Effector memory CD4-positive, alpha-beta T cell (primary cell): ENCODE data around the gene SCO1.

Experiments used
- DNase-seq, 3 donors: peaks; one replicate each; pipeline ENCODE4 v3.0.0-alpha.2; 2020
- H3K27ac ChIP-seq: 2 replicates; pipeline ENCODE4 v1.7.0; 2013; ENCODE audit warnings: mild to moderate bottlenecking, low read length, moderate library complexity; ENCODE audit not compliant: insufficient read depth, poor library complexity, severe bottlenecking
- H3K27me3 ChIP-seq: replicated peaks from 2 replicates; pipeline ENCODE4 v1.7.0; 2013; ENCODE audit warnings: mild to moderate bottlenecking, low read length; ENCODE audit not compliant: insufficient read depth, control insufficient read depth, poor library complexity, severe bottlenecking
- H3K36me3 ChIP-seq: 2 replicates; pipeline ENCODE4 v1.7.0; 2013; ENCODE audit warnings: mild to moderate bottlenecking, low read length, moderate library complexity; ENCODE audit not compliant: control insufficient read depth, insufficient read depth
- H3K4me1 ChIP-seq: 2 replicates; pipeline ENCODE4 v1.7.0; 2013; ENCODE audit warnings: low read length, mild to moderate bottlenecking; ENCODE audit not compliant: control insufficient read depth, insufficient read depth, poor library complexity, severe bottlenecking
- H3K4me3 ChIP-seq: 2 replicates; pipeline ENCODE4 v1.7.0; 2013; ENCODE audit warnings: low read length, low read depth, mild to moderate bottlenecking; ENCODE audit not compliant: insufficient read depth, poor library complexity, severe bottlenecking
- H3K9me3 ChIP-seq: 2 replicates; pipeline ENCODE4 v1.7.0; 2013; ENCODE audit warnings: mild to moderate bottlenecking, low read length, moderate library complexity; ENCODE audit not compliant: control insufficient read depth

SCO1 gene

GRCh38 chr17:10726196-10726595 is 28.9 kb upstream of the SCO1 start:
- Histone ChIP-seq H3K27ac (no peak overlapping the region), H3K27me3 (no peaks in the 10 kb centered on the region), H3K4me3 (no peak overlapping the region), H3K4me1 (peaks cover 3% of the 10 kb centered on the region), H3K36me3 (no peaks in the 10 kb centered on the region), H3K9me3 (no peaks in the 10 kb centered on the region)
- no peak for DNase-seq

GRCh38 chr17:10725262-10725661 is 27.9 kb upstream of the SCO1 start:
- Histone ChIP-seq H3K36me3 (no peaks in the 10 kb centered on the region), H3K27ac (no peak overlapping the region), H3K27me3 (no peaks in the 10 kb centered on the region), H3K4me3 (no peak overlapping the region), H3K4me1 (peaks cover 3% of the 10 kb centered on the region), H3K9me3 (no peaks in the 10 kb centered on the region)
- no peak for DNase-seq

- no peak overlapping the region for H3K4me3 ChIP-seq
- DNase-seq: no peak
- no peaks in the 10 kb centered on the region for H3K36me3 ChIP-seq
- H3K27ac ChIP-seq: no peak overlapping the region
- peaks cover 3% of the 10 kb centered on the region for H3K4me1 ChIP-seq
- no peaks in the 10 kb centered on the region for H3K27me3 ChIP-seq
- H3K9me3 ChIP-seq: no peaks in the 10 kb centered on the region
Measured at GRCh38 chr17:10724546-10725195, 27.3 kb upstream of the SCO1 start.

GRCh38 chr17:10718547-10718946 is 21.2 kb upstream of the SCO1 start:
- Histone ChIP-seq H3K27me3 (no peaks in the 10 kb centered on the region), H3K9me3 (no peaks in the 10 kb centered on the region), H3K36me3 (no peaks in the 10 kb centered on the region), H3K27ac (no peak overlapping the region), H3K4me3 (no peak overlapping the region), H3K4me1 (no peaks in the 10 kb centered on the region)
- DNase-seq: no peak

GRCh38 chr17:10716218-10716617 is 18.9 kb upstream of the SCO1 start:
- Histone ChIP-seq H3K27ac (no peak overlapping the region), H3K27me3 (no peaks in the 10 kb centered on the region), H3K9me3 (no peaks in the 10 kb centered on the region), H3K4me1 (no peaks in the 10 kb centered on the region), H3K36me3 (peaks cover 16% of the 10 kb centered on the region), H3K4me3 (no peak overlapping the region)
- no peak for DNase-seq

GRCh38 chr17:10713318-10713717 is 16.0 kb upstream of the SCO1 start:
- Histone ChIP-seq H3K27me3 (no peaks in the 10 kb centered on the region), H3K36me3 (peaks cover 32% of the 10 kb centered on the region), H3K4me1 (no peaks in the 10 kb centered on the region), H3K27ac (no peak overlapping the region), H3K4me3 (no peak overlapping the region), H3K9me3 (no peaks in the 10 kb centered on the region)
- no peak for DNase-seq

GRCh38 chr17:10705727-10706126 is 8.4 kb upstream of the SCO1 start:
- Histone ChIP-seq H3K27ac (no peak overlapping the region), H3K27me3 (no peaks in the 10 kb centered on the region)

GRCh38 chr17:10702574-10702973 is 5.2 kb upstream of the SCO1 start:
- Histone ChIP-seq H3K4me1 (peaks cover 36% of the 10 kb centered on the region), H3K4me3 (no peak overlapping the region), H3K9me3 (no peaks in the 10 kb centered on the region), H3K27me3 (no peaks in the 10 kb centered on the region), H3K36me3 (peaks cover 25% of the 10 kb centered on the region), H3K27ac (no peak overlapping the region)
- DNase-seq: no peak

More at GRCh38 chr17:10705727-10706126, 8.4 kb upstream of the SCO1 start:
- Histone ChIP-seq H3K36me3 (peaks cover 39% of the 10 kb centered on the region), H3K4me1 (peaks cover 17% of the 10 kb centered on the region), H3K4me3 (no peak overlapping the region), H3K9me3 (no peaks in the 10 kb centered on the region)
- no peak for DNase-seq

- peaks cover 3% of the 10 kb centered on the region for H3K36me3 ChIP-seq
- peak overlapping the region; percentile 54 for H3K27ac ChIP-seq
- H3K4me3 ChIP-seq: no peak overlapping the region
Measured at GRCh38 chr17:10699856-10700255, 2.5 kb upstream of the SCO1 start.

GRCh38 chr17:10698096-10698818 is 924 bp upstream of the SCO1 start:
- no peaks in the 10 kb centered on the region for H3K27me3 ChIP-seq
- peaks cover 38% of the 10 kb centered on the region for H3K4me1 ChIP-seq
- no peak for DNase-seq
- peak overlapping the region; percentile 91 for H3K27ac ChIP-seq
- peak overlapping the region; percentile 83 for H3K4me3 ChIP-seq
- H3K9me3 ChIP-seq: no peaks in the 10 kb centered on the region
- H3K36me3 ChIP-seq: no peaks in the 10 kb centered on the region

More at GRCh38 chr17:10699856-10700255, 2.5 kb upstream of the SCO1 start:
- H3K27me3 ChIP-seq: no peaks in the 10 kb centered on the region
- H3K4me1 ChIP-seq: peaks cover 44% of the 10 kb centered on the region
- no peak for DNase-seq
- H3K9me3 ChIP-seq: no peaks in the 10 kb centered on the region
